Caki2 (cell line): Measurements from ENCODE around the gene LMO2. TPM values are rescaled to one million over a fixed set of nuclear protein-coding genes. Genes with fewer than 3 reads are reported as not detected.

ENCODE experiments used
- DNase-seq: peaks from one replicate; pipeline ENCODE4 v3.0.0-alpha.2; 2015; ENCODE audit warnings: low read depth
- in situ Hi-C: cut with HindIII; loops from 2 replicates; pipeline ENCODE4 v1.10.0; 2016; ENCODE audit warnings: low sequenced_read_pairs, low pct_unique_long_range_greater_than_20kb, mixed read lengths
- total RNA-seq: library from RNA; depleted of rRNA; stranded (reverse); fragments of >200 nt; shearing (Covaris generic); gene quantifications from 2 replicates; pipeline ENCODE4 v1.2.3, GENCODE V29; 2014; ENCODE audit warnings: low replicate concordance

Gene LMO2
- total RNA-seq, 1 experiment from 2014 or later: not detected

GRCh38 chr11:33895752-33896137 is 3.9 kb upstream of the LMO2 start:
- in situ Hi-C loops: no loop called here
- no peak for DNase-seq

DNA sequence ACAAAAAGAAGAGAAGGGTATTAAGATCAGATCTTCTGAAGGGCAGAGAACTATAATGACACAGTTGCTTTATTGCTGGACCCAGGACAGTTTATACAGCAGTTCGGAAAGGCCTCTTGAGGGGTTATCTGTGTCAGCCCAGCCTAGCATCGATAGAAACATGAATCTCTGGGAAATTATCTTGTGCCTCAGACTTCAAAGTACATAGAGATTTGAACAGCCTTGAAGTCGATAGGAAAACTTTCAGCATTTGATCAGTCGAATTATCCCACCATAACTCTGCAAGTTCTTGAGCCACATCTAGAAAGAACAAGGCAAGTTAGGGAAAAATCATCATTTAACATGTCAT is 2.5 kb upstream of the LMO2 start:
- no peak for DNase-seq
- in situ Hi-C loops: no loop called here

DNA sequence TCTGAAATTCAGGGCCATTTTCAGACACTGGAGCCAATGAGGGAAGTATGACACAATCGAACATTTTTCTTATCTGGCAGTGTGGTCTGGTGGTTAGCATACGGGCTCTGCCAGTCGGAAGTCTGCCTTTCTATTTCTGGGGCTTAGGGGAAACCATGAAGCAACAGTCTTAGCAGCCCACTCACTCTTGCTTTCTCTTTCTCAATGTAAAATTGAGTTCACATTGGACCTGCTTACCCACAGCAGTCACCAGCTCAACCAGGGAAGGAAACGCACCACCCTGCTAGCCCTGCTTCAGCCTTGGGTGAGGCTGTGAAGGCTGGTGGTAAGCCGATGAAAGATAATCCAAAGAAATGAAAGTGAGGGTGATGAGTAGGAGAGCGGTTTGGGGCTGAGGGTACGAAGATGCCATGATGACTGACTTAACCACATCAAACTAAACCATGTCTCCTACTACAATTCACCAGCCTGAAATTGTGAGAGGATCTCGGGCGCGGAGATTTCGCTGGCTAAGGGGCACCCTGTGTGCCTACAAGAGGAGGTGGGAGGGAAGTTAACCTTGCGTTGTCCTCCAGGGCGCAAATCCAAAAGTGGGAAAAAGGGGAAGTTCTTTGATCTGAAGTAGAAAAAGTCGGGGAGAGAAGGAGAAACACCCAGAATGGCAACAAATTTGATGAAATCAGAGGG is 2.0 kb upstream of the LMO2 start:
- DNase-seq: no peak
- in situ Hi-C loops: no loop called here

- no peak for DNase-seq
- in situ Hi-C loops: no loop called here
Measured at GRCh38 chr11:33892906-33893594, 1.2 kb upstream of the LMO2 start.

DNA sequence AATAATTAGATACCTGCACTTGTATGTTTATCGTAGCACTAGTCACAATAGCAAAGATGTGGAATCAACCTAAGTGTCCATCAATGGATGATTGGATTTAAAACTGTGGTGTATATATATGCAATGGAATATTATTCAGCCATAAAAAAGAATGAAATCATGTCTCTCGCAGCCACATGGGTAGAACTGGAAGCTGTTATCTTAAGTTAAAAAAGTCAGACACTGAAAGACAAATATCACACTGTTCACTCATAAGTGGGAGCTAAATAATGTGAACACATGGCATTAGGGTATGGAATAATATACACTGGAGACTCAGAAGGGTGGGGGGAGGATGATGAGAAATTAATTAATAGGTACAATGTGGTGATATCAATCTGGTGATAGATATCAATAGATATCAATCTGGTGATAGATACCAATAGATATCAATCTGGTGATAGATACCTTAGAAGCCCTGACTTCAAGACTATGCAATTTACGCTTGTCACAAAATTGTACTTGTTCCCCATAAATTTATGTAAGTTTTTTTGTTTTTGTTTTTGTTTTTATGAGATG is 2.0 kb downstream of the LMO2 start:
- in situ Hi-C loops: no loop called here
- no peak for DNase-seq

DNA sequence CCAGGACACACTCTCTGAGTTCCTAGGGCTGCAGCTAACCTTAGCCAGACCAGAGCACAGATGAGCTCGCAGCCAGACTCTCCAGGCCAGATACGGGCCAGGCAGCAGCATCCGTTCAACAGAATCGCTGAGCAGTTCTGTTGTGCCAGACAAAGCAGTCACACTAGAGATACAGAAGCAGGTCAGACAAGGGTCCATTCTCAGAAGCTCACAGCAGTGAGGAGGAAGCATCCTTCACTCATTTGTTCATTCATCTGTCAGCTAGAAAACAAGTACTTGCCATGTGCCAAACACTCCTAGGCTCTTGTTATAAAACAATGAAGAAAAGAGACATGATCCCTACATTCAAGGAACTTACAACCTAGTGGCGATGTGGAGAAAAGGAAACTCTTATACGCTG is 2.6 kb downstream of the LMO2 start:
- DNase-seq: no peak
- in situ Hi-C loops: no loop called here

DNA sequence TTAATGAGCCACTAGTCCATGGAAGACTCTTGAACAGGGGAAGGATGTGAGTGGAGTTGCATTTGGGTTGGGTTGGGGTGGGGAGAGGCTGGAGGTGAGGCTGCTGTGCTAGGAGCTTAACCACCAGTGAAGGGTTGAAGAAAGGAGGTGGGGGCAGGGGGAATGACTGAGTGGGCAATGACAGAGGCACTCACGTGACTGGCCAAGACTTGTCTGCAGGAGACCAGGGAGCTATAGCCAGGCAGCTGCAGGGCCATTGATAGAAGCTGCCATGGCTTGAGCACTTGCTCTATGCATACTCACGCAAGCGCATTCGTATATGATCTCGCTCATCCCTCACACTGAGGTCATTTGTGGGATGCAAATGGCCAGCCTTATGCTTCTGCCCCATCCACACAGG is 4.0 kb downstream of the LMO2 start:
- no peak for DNase-seq
- in situ Hi-C loops: no loop called here

GRCh38 chr11:33885338-33886005 is 6.4 kb downstream of the LMO2 start:
- in situ Hi-C loops: no loop called here
- no peak for DNase-seq

GRCh38 chr11:33884601-33885000 is 7.3 kb downstream of the LMO2 start:
- in situ Hi-C loops: no loop called here
- no peak for DNase-seq

DNA sequence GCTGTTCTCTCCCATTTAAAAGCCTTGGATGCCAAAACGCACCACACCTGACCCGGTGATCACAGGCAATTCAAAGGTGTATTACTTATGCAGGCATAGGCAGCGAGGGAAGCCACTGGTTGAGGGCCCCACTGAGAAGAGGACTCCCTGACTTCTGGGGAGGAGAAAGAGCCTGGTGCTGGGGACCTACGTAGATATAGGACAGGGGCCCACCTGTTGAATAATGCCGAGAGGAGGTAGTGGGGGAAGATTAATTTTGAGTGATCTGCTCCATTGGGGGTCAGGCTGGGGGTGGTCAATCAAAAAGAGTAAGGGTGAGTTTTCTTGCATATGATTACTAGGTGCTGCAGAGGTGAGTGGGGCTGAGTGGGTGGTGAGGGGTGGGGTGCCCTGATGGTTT is 7.8 kb downstream of the LMO2 start:
- no peak for DNase-seq
- in situ Hi-C loops: no loop called here

- in situ Hi-C loops: no loop called here
- DNase-seq: no peak
Measured at GRCh38 chr11:33881651-33882503, 10.0 kb downstream of the LMO2 start.

- in situ Hi-C loops: no loop called here
- no peak for DNase-seq
Measured at GRCh38 chr11:33880979-33881378, 10.9 kb downstream of the LMO2 start.

DNA sequence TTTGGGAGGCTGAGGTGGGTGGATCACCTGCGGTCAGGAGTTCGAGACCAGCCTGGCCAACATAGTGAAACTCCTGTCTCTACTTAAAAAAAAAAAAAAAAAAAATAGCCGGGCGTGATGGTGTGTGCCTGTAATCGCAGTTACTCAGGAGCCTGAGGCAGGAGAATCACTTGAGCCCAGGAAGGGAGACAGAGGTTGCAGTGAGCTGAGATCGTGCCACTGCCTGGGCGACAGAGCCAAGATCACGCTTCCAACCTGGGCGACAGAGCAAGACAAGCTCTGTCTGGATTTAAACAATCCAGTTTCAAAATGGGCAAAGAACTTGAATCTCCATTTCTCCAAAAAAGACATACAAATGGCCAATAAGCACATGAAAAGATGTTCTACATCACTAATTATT is 12.5 kb downstream of the LMO2 start:
- in situ Hi-C loops: no loop called here
- no peak for DNase-seq

DNA sequence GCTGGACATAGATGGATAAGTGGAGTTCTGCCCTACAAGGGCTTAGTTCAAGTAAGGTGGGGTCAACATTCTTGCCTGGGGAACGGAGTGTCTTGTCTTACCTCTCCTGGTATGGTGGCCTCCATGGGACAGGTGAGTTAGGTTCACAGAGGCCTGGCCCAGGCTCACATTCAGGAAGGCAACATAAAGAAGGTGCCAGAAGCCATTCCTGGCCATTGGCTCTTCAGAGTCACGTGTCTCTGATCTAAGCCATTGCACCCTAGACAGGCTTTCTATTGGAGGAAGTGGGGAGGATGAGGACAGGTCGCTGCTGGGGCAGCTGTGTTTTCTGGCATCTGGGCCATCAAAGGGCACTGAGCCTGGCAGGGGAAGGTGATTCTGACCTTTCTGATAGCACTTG is 14.8 kb downstream of the LMO2 start:
- no peak for DNase-seq
- in situ Hi-C loops: no loop called here

- in situ Hi-C loops: no loop called here
- DNase-seq: no peak
Measured at GRCh38 chr11:33875621-33876294, 16.1 kb downstream of the LMO2 start.

- DNase-seq: no peak
- in situ Hi-C loops: no loop called here
Measured at GRCh38 chr11:33874910-33875490, 16.9 kb downstream of the LMO2 start.

- in situ Hi-C loops: no loop called here
- DNase-seq: no peak
Measured at GRCh38 chr11:33874433-33874832, 17.4 kb downstream of the LMO2 start.
